ENCODE results near the gene PDS5B.
A peak's percentile ranks its signal among the peaks of the same experiment; 100 is the strongest.
"Not testable (repeated sequence)": the region's sequence is repeated elsewhere in the genome, so short reads cannot be mapped to it uniquely, and the experiment has no call there.

PDS5B gene

DNA sequence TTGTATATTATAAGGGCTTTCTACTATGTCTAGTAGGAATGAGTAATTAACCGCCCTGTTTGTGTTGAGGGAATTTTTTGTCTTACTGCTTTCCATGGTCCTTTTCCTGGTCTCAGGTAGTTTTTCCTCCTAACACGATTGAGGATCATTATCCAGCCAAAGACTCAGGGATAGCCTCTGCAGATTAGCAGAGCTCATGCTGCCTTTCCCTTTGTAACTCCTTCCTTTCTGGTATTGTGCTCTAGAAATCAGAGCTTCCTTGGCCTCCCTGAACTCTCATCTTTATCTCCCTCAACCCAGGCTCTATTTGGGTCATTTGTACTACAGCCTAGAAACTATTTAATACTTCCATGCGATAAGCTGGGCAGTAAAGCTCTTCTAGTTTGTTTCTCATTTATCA lies 142.1 kb downstream of the PDS5B start:
- DNase-seq, result no peak

DNA sequence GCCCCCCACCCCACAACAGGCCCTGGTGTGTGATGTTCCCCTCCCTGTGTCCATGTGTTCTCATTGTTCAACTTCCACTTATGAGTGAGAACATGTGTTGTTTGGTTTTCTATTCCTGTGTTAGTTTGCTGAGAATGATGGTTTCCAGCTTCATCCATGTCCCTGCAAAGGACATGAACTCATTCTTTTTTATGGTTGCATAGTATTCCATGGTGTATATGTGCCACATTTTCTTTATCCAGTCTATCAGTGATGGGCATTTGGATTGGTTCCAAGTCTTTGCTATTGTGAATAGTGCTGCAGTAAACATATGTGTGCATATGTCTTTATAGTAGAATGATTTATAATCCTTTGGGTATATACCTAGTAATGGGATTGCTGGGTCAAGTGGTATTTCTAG lies 142.8 kb downstream of the PDS5B start:
- not testable (repeated sequence) for DNase-seq

GRCh38 chr13:32731074-32731473 lies 144.8 kb downstream of the PDS5B start:
- DNase-seq, result no peak

- peak; percentile 16 for DNase-seq
Observed at GRCh38 chr13:32731576-32731975, 145.3 kb downstream of the PDS5B start.

- DNase-seq, result no peak
Observed at GRCh38 chr13:32733690-32734089, 147.4 kb downstream of the PDS5B start.

GRCh38 chr13:32734511-32734910 lies 148.3 kb downstream of the PDS5B start:
- DNase-seq, result no peak

- DNase-seq, result no peak
Observed at GRCh38 chr13:32735859-32736258, 149.6 kb downstream of the PDS5B start.

DNA sequence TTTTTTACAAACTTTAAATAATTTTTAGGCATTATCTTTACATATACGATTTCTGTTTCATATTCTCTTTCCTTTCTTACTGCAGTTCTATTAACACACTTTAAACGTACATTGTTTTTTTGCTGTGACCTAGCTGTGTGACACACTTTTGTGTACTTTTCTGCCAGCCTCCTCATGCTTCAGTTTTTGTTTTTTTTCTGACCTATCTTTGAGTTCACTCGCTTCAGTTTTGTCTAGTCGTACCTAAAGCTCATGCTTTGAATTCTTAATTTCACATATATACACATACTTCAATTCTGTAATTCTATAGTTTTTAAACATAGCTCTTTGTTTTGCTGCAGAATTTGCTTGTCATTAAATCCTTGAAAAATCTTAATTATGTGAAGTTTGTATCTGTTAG lies 150.4 kb downstream of the PDS5B start:
- no peak for DNase-seq

DNA sequence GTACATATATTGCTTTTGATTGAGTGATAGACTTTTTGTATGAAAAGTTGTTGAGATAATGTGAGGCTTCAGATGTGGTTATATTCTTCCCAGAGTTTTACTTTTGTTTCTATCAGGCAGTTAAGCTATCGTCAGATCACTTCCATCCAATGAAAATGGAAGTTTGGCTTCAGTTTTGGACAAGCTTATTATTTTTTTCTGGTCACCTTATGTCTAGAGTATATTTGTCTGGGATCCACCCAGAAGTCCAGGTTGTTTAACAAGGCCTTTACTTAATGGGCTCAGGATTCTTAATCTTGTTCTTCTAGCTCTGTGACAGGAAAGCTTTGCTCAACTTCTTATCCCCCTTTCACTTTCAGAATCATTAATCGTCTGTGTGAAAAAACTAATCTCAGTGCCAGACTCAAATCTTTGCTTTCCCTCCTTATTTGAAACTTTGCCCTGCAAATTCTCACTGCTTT lies 150.9 kb downstream of the PDS5B start:
- DNase-seq, result no peak

DNA sequence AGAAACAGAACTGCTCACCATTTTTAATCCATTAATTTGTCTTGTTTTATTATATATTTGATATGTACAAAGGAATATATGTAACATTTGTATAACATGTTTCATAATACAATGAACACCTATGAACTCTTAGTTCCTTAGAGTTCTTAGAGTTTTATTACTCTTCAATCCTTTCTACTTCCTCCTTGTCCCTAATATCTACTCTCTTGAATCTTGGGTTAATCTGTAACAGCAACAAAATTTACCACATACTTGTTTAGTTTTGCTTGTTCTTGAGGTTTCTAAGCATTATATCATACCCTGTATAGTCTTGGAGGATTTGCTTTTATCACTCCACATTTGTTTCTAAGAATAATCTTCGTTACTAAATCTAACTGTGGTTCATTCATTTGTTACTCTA lies 151.4 kb downstream of the PDS5B start:
- DNase-seq, result no peak

DNA sequence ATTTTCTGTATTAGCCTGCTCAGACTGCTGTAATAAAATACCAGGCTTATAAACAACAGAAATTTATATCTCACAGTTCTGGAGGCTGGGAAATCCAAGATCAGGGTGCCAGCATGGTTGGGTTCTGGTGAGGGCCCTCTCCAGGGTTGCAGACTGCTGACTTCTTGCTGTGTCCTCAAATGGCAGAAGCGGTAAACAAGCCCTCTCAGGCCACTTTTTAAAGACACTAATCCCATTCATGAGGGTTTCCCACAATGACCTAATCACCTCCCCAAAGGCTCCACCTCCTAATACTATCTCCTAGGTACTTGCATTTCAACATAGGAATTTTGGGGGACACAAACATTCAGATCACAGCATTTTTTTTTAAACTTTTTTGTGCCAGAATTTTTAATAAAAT lies 159.3 kb downstream of the PDS5B start:
- no peak for DNase-seq

DNA sequence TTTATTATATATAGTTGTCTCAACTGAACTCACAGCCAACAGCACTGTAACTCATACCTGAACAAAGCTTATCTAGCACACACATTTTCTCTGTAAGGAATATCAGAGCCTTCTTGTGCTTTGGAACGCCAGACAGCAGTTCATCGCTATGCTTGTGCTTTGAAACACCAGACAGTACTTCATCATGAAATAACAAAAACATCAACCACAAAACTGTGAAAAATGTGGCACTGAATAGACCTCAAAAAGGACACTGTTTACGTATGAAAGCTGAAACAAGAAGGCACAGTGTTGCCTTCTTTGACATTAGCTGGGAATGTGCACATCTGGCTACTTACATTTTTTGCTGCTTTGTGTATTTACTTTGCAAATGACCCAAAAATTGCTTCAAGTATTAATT lies 160.2 kb downstream of the PDS5B start:
- DNase-seq, result no peak

DNA sequence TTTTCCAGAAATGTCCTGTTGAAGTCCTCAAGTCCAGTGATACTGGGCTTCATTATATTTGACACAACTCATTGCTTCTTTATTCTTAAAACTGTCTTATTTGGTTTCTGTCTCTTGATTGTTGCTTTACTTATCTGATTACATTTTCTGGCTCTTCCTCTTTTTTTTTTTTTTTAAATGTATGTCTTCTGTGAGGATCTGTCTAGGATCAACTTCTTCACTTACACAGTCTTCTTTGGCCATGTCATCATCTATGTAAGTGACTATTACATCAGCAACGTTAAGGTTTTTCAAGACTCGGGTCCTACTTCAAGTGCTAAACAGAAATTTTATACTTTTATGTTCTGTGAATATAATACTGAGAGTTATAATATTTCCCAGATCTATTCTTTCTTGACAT lies 162.1 kb downstream of the PDS5B start:
- no peak for DNase-seq

GRCh38 chr13:32751340-32751739 lies 165.1 kb downstream of the PDS5B start:
- DNase-seq, result no peak

- no peak for DNase-seq
Observed at GRCh38 chr13:32752311-32752710, 166.1 kb downstream of the PDS5B start.

GRCh38 chr13:32752997-32753606 lies 166.8 kb downstream of the PDS5B start:
- no peak for DNase-seq

DNA sequence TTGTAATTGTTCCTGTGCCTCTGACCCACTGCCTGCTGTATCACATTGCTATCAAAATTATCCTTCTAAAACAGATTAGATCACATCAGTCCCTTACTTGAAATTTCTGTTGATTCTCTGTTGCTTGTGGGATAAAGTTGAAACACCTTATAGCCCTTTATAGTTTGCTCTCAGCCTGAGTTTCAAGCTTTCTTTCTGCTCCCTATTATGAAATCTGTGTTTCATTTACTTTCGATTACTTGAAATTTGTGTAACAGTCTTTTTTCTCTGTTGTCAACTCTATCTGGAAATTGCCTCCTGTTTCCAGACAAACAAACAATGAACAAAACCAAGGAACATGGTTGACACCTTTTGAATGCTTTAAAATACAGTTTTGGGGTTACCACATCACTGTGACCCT lies 167.9 kb downstream of the PDS5B start:
- no peak for DNase-seq

DNA sequence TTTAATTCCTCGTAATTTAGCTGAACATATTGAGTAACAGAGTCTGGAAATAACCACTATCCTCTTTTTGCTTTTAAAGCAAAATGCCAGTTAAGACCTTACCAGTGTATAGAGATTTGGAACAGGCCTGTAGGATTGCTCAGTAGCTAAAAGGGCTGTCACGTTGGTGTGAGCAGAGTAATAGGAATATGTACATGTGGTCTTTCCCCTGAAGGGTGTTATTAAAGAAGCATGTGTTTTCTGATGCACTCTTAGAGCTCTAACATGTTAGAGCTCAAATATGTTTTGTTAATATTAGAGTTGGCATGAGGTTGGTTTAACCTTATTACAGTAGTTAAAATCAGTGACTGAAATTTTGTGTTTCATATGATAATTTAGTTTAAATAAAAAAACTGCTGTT lies 172.9 kb downstream of the PDS5B start:
- no peak for DNase-seq

GRCh38 chr13:32761472-32761871 lies 175.2 kb downstream of the PDS5B start:
- DNase-seq, result no peak

DNA sequence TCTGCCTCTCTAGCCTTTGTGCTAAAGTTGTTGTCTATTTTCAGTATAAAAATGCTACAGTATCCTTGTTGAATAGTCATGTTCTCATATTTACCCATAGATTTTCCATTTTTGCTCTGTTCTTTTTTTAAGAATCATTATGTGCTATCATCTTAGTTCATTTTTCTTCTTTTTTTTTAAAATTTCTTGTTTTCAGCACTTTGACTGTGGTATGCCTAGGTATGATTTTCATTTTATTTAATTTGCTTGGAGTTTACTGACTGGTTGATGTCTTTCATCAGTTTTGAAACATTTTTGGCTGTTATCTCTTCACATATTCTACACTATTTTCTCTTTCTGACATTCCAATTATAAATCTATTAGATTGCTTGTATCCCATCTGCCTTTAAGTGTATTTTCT lies 192.9 kb downstream of the PDS5B start:
- no peak for DNase-seq

DNA sequence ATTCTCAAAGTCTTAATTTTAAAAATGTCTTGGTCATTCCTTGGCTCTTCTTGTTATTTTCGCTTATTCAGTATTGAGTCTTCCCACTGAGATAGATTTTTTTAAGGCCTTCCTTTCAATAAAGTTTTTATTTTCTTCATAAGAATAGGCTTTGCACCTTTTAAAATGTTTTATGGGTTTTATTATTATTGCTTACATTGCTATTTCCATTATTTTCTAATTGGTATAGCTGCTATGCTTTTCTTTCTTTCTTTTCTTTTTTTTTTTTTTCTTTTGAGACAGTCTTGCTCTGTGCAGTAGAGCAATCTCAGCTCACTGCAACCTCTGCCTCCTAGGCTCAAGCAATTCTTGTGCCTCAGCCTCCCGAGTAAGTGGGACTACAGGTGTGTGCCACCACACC lies 195.7 kb downstream of the PDS5B start:
- no peak for DNase-seq

DNA sequence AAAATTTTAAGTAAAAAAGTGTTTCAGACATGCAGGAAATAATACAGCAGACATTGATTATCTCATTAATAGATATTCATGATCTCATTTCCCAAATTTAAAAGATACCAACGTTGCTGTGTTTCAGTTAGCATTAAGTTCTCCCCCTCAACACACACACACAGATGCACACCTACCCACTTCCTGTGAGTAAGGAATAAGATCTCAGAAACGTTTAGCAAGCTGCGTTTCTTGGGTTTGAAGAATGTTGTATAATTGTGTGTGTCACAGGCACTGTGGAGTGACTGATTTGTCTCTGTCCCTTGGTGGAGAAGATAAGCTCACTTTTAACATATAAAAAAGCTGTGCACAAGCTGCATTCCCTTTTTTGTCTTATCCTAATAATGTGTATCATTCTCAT lies 196.8 kb downstream of the PDS5B start:
- peak; percentile 28 for DNase-seq

- no peak for DNase-seq
Observed at GRCh38 chr13:32790731-32791130, 204.5 kb downstream of the PDS5B start.

GRCh38 chr13:32791545-32792172 lies 205.4 kb downstream of the PDS5B start:
- DNase-seq, result peak; percentile 35

GRCh38 chr13:32796754-32797153 lies 210.5 kb downstream of the PDS5B start:
- no peak for DNase-seq
